GM23338 (cell line): ENCODE results near the gene KCNJ8. TPM values are rescaled to one million over a fixed set of nuclear protein-coding genes. Genes with fewer than 3 reads are reported as not detected.

Source experiments
- ATAC-seq: fragments of 200-7000 bp; cut with Tn5 transposase; 3 replicates; pipeline ENCODE4 v1.9.1; 2020
- DNase-seq: peaks from one replicate; pipeline ENCODE4 v3.0.0-alpha.2; 2015; ENCODE audit warnings: low spot score
- H2AFZ ChIP-seq: fragments of 200-600 bp; sonication (generic); 2 replicates; pipeline ENCODE4 v1.8.0; 2016; ENCODE audit warnings: antibody characterized with exemption, mild to moderate bottlenecking, moderate library complexity
- H3F3A ChIP-seq: fragments of 200-600 bp; sonication (generic); replicated peaks from 2 replicates; pipeline ENCODE4 v1.8.0; 2017; ENCODE audit warnings: antibody characterized with exemption, mixed run types, low read depth
- H3K27ac ChIP-seq: fragments of 200-600 bp; sonication (generic); 2 replicates; pipeline ENCODE4 v1.6.1; 2016; ENCODE audit warnings: low read depth
- H3K27me3 ChIP-seq: fragments of 200-600 bp; sonication (generic); 2 replicates; pipeline ENCODE4 v1.8.0; 2016; ENCODE audit warnings: mild to moderate bottlenecking, mixed run types, moderate library complexity; ENCODE audit not compliant: insufficient read depth
- H3K36me3 ChIP-seq: fragments of 200-600 bp; sonication (generic); 2 replicates; pipeline ENCODE4 v1.8.0; 2016; ENCODE audit warnings: mild to moderate bottlenecking; ENCODE audit not compliant: insufficient read depth
- H3K4me1 ChIP-seq: fragments of 200-600 bp; sonication (generic); 2 replicates; pipeline ENCODE4 v1.8.0; 2016; ENCODE audit warnings: mild to moderate bottlenecking, moderate library complexity; ENCODE audit not compliant: insufficient read depth
- H3K4me2 ChIP-seq: fragments of 200-600 bp; sonication (generic); 2 replicates; pipeline ENCODE4 v1.7.1; 2017; ENCODE audit warnings: mixed run types
- H3K4me3 ChIP-seq: fragments of 200-600 bp; sonication (generic); 2 replicates; pipeline ENCODE4 v1.6.1; 2016; ENCODE audit warnings: mixed run types
- H3K79me2 ChIP-seq: fragments of 200-600 bp; sonication (generic); replicated peaks from 2 replicates; pipeline ENCODE4 v1.8.0; 2017; ENCODE audit warnings: mild to moderate bottlenecking; ENCODE audit not compliant: insufficient read depth
- H3K9me2 ChIP-seq: fragments of 200-600 bp; sonication (generic); 2 replicates; pipeline ENCODE4 v1.8.0; 2017; ENCODE audit not compliant: insufficient read depth
- H4K20me1 ChIP-seq: fragments of 200-600 bp; sonication (generic); replicated peaks from 2 replicates; pipeline ENCODE4 v1.8.0; 2017; ENCODE audit warnings: mild to moderate bottlenecking; ENCODE audit not compliant: insufficient read depth
- H3K27ac Mint-ChIP-seq: 2 replicates; pipeline ENCODE4 v1.8.0; 2020; ENCODE audit warnings: inconsistent platforms, mild to moderate bottlenecking, moderate library complexity, mixed read lengths
- H3K27me3 Mint-ChIP-seq: 3 replicates; pipeline ENCODE4 v1.8.0; 2022; ENCODE audit warnings: low read depth, mild to moderate bottlenecking, moderate library complexity, mixed read lengths, inconsistent platforms; ENCODE audit not compliant: insufficient read depth, poor library complexity
- H3K36me3 Mint-ChIP-seq: 3 replicates; pipeline ENCODE4 v1.8.0; 2021; ENCODE audit warnings: low read depth, mild to moderate bottlenecking, inconsistent platforms, moderate library complexity, mixed read lengths
- H3K4me1 Mint-ChIP-seq: 3 replicates; pipeline ENCODE4 v1.8.0; 2020; ENCODE audit warnings: mild to moderate bottlenecking, inconsistent platforms, mixed read lengths
- H3K4me3 Mint-ChIP-seq: 3 replicates; pipeline ENCODE4 v1.8.0; 2021; ENCODE audit warnings: moderate library complexity, mild to moderate bottlenecking, inconsistent platforms, mixed read lengths
- H3K9me3 Mint-ChIP-seq: 3 replicates; pipeline ENCODE4 v1.8.0; 2020; ENCODE audit warnings: moderate library complexity, mild to moderate bottlenecking, inconsistent platforms, mixed read lengths
- CREB1 ChIP-seq: fragments of 250-450 bp; sonication (Bioruptor Pico); IDR thresholded peaks from 2 replicates; pipeline ENCODE4 v1.5.0; 2020; ENCODE audit warnings: low read depth, mild to moderate bottlenecking, moderate library complexity
- CTCF ChIP-seq, 2 experiments: fragments of 200-600 bp in 1 of 2; sonication (generic) in 1 of 2; conservative IDR thresholded peaks; 2 replicates each; pipeline versions ENCODE4 v1.5.1 to v1.6.1; 2016 to 2017; ENCODE audit warnings: antibody characterized with exemption in 2 of 2, low read depth in 2 of 2, mild to moderate bottlenecking in 2 of 2, moderate library complexity in 1 of 2
- ETS1 ChIP-seq: IDR thresholded peaks from 2 replicates; pipeline ENCODE4 v1.6.1; 2016; ENCODE audit warnings: antibody characterized with exemption
- EZH2 ChIP-seq: fragments of 200-600 bp; sonication (generic); IDR thresholded peaks from one replicate; pipeline ENCODE4 v1.8.0; 2017; ENCODE audit warnings: antibody characterized with exemption, mild to moderate bottlenecking, low read depth; ENCODE audit not compliant: unreplicated experiment
- EZH2phosphoT487 ChIP-seq: fragments of 200-600 bp; sonication (generic); IDR thresholded peaks from one replicate; pipeline ENCODE4 v1.8.1; 2018; ENCODE audit warnings: antibody characterized with exemption; ENCODE audit not compliant: unreplicated experiment
- JUNB ChIP-seq: IDR thresholded peaks from one replicate; pipeline ENCODE4 v1.6.1; 2016; ENCODE audit warnings: antibody characterized with exemption; ENCODE audit not compliant: unreplicated experiment
- NANOG ChIP-seq: IDR thresholded peaks from 2 replicates; pipeline ENCODE4 v1.6.1; 2016; ENCODE audit warnings: antibody characterized with exemption, borderline replicate concordance
- POLR2AphosphoS5 ChIP-seq: IDR thresholded peaks from 2 replicates; pipeline ENCODE4 v1.6.1; 2016; ENCODE audit warnings: antibody characterized with exemption, low read depth
- REST ChIP-seq: IDR thresholded peaks from one replicate; pipeline ENCODE4 v1.6.1; 2018; ENCODE audit warnings: antibody characterized with exemption; ENCODE audit not compliant: unreplicated experiment
- STAT1 ChIP-seq: IDR thresholded peaks from one replicate; pipeline ENCODE4 v1.6.1; 2016; ENCODE audit warnings: antibody characterized with exemption; ENCODE audit not compliant: unreplicated experiment
- ZNF114 ChIP-seq: fragments of 250-450 bp; sonication (Bioruptor Pico); IDR thresholded peaks from 2 replicates; pipeline ENCODE4 v1.5.0; 2020; ENCODE audit warnings: mild to moderate bottlenecking, moderate library complexity
- ZNF331 ChIP-seq: fragments of 250-450 bp; sonication (Bioruptor Pico); IDR thresholded peaks from 2 replicates; pipeline ENCODE4 v1.5.0; 2020; ENCODE audit warnings: low read depth, mild to moderate bottlenecking, moderate library complexity
- ZNF462 ChIP-seq: fragments of 250-450 bp; sonication (Bioruptor Pico); IDR thresholded peaks from 2 replicates; pipeline ENCODE4 v1.5.0; 2020; ENCODE audit warnings: mild to moderate bottlenecking, moderate library complexity
- polyA plus RNA-seq: library from polyadenylated mRNA; unstranded; fragments of >200 nt; fragmentation: Nextera tagmentation; extraction: Ambion mirVana; gene quantifications from 2 replicates; pipeline ENCODE4 v1.2.1, GENCODE V29; 2016
- total RNA-seq: library from RNA; depleted of rRNA; stranded (reverse); fragments of >200 nt; shearing (Covaris generic); gene quantifications from 2 replicates; pipeline ENCODE4 v1.2.3, GENCODE V29; 2014

The KCNJ8 gene
- total and polyA plus RNA-seq, 2 experiments from 2014 or later: 0.82 to 0.87 TPM

- Mint-ChIP-seq H3K27me3 (no peaks in the 10 kb centered on the region), H3K4me1 (no peaks in the 10 kb centered on the region), H3K4me3 (no peak overlapping the region), H3K27ac (no peak overlapping the region), H3K9me3 (no peaks in the 10 kb centered on the region), H3K36me3 (no peaks in the 10 kb centered on the region)
- Histone ChIP-seq H3K27me3 (no peaks in the 10 kb centered on the region), H3K79me2 (no peaks in the 10 kb centered on the region), H3K27ac (no peak overlapping the region), H3F3A (no peaks in the 10 kb centered on the region), H3K4me3 (no peak overlapping the region), H3K4me1 (no peaks in the 10 kb centered on the region), H2AFZ (no peak overlapping the region), H3K9me2 (no peaks in the 10 kb centered on the region), H3K4me2 (no peak overlapping the region), H4K20me1 (no peaks in the 10 kb centered on the region), H3K36me3 (no peaks in the 10 kb centered on the region)
- DNase-seq: no peak
- TF ChIP-seq EZH2phosphoT487 (no peak), STAT1 (no peak), EZH2 (no peak), CTCF (conservative IDR thresholded peaks at IDR 0.05; ENCODE audit: low read depth in 2 of 2) (no peak), ZNF114 (no peak), NANOG (no peak), POLR2AphosphoS5 (no peak), REST (no peak), ZNF462 (CRISPR knock-in tag) (no peak), CREB1 (no peak), JUNB (no peak), ETS1 (no peak), ZNF331 (no peak)
- ATAC-seq: no peak
Measured at GRCh38 chr12:21764065-21764464, 10.4 kb downstream of the KCNJ8 start.
